ENCODE measurements around the gene SPEF2. TPM values are rescaled to one million over a fixed set of nuclear protein-coding genes. Genes with fewer than 3 reads are reported as not detected.

The SPEF2 gene, protein sequence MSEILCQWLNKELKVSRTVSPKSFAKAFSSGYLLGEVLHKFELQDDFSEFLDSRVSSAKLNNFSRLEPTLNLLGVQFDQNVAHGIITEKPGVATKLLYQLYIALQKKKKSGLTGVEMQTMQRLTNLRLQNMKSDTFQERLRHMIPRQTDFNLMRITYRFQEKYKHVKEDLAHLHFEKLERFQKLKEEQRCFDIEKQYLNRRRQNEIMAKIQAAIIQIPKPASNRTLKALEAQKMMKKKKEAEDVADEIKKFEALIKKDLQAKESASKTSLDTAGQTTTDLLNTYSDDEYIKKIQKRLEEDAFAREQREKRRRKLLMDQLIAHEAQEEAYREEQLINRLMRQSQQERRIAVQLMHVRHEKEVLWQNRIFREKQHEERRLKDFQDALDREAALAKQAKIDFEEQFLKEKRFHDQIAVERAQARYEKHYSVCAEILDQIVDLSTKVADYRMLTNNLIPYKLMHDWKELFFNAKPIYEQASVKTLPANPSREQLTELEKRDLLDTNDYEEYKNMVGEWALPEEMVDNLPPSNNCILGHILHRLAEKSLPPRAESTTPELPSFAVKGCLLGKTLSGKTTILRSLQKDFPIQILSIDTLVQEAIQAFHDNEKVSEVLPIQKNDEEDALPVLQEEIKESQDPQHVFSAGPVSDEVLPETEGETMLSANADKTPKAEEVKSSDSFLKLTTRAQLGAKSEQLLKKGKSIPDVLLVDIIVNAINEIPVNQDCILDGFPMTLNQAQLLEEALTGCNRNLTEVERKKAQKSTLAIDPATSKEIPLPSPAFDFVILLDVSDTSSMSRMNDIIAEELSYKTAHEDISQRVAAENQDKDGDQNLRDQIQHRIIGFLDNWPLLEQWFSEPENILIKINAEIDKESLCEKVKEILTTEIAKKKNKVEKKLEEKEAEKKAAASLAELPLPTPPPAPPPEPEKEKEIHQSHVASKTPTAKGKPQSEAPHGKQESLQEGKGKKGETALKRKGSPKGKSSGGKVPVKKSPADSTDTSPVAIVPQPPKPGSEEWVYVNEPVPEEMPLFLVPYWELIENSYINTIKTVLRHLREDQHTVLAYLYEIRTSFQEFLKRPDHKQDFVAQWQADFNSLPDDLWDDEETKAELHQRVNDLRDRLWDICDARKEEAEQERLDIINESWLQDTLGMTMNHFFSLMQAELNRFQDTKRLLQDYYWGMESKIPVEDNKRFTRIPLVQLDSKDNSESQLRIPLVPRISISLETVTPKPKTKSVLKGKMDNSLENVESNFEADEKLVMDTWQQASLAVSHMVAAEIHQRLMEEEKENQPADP (N-terminal part only)
- total RNA-seq: 10 to 100 TPM; 10.8 to 13.1 TPM

DNA sequence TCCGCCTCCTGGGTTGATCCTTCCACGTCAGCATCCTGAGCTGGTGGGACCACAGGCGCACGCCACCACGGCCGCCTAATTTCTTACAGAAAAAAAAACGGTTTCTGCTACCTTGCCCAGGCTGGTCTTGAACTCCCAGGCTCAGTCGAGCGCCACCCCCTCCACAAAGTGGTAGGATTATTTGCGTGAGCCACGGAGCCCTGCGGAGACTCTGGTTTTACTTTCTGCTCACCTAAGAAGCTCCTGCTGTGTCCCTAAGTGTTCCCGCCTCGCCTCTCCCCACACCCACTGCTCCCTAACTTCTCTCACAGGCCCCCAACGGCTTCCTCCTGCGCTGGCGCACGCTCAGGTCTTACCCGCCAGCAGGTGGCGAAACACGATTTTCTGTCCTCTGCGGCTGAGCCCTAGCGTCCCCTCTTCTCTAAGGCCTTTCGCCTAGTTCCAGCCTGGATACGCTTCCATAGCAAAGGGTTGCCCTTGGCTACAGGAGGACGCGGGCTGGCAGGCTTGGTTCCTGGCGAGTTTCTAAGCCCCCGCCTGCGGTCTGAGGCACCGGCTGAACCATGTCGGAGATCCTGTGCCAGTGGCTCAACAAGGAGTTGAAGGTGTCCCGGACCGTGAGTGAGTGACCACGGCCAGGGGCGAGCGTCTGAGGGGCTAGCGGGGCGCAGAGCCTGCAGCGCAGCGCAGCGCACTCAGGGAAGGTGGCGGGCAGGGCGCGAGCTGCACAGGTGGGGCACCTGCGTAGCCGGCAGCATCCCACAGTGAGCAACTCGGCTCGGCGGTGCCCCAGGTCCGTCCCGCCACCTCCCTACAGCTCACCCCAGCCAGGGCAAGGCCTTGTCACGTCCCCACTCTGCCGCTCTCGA is at the start of gene SPEF2:
SPEF2 (plus strand) TSS at position 429 of the 869 bp plus-strand sequence; CDS start at position 564, 135 bp downstream.
- H3K4me3 Mint-ChIP-seq: peak within 1 kb of the TSS; percentile 75
- peaks cover 41% of the 10 kb centered on the region for H3K4me1 Mint-ChIP-seq
- DNase-seq: peak; percentile 85
- ChIA-PET CTCF (interaction anchor here (0.7 to 3.4 kb wide), 25 partner anchors 9 to 313 kb away, joined by 3 to 42 read pairs (median 4); partner anchors contain the start of gene IL7R), POLR2A (interaction anchor here (0.7 to 1.8 kb wide), 11 partner anchors 54 to 1100 kb away, joined by 3 to 7 read pairs (median 4); no protein-coding TSS in a partner anchor)
- peaks cover 19% of the 10 kb centered on the region for H3K36me3 Mint-ChIP-seq (ENCODE audit: low read depth)
- no peaks in the 10 kb centered on the region for H3K27me3 Mint-ChIP-seq
- peaks cover 19% of the 10 kb centered on the region for H3K9me3 Mint-ChIP-seq
- peak within 1 kb of the TSS; percentile 87 for H3K27ac Mint-ChIP-seq

DNA sequence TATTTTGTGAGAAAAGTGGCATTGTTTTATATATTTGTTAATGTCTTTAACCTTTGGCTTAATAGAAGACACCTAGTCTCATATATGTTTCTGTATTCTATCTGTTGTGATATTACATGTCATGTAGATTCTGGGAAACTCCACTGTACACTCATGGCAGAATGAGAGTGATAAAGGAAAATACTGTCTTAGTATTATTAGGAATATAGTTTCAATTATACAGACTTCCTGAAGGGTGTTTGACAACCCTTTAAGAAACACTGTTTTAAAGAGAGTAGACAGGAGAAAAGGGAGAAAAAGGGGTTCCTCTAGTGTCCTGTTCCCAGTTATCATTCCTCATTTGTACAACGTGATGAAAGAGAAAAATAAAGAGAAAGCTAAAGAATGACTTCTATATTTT is 42.1 kb upstream of the SPEF2 start:
- no peak overlapping the region for H3K4me3 Mint-ChIP-seq
- H3K36me3 Mint-ChIP-seq (ENCODE audit: low read depth): no peaks in the 10 kb centered on the region
- H3K27ac Mint-ChIP-seq: no peak overlapping the region
- ChIA-PET POLR2A (no interaction called here), CTCF (no interaction called here)
- H3K27me3 Mint-ChIP-seq: peaks cover 10% of the 10 kb centered on the region
- no peaks in the 10 kb centered on the region for H3K4me1 Mint-ChIP-seq
- no peaks in the 10 kb centered on the region for H3K9me3 Mint-ChIP-seq
- no peak for DNase-seq

DNA sequence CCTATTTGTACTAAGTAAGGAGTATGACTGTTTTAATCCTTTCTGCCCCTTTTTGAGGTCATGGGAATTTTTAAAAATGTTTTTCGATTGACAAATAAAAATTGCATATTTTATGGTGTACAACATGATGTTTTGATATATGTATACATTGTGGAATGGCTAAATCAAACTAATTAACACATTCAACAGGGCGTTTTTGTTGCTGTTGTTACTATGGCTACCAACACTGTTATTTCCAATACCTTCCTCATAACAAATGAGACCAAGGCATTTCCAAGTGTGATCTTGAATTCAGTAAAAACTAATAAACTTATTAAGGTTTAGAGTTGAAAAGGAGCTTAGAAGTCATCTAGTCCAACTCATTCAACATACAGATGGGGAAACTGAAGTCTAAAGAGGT is 30.2 kb upstream of the SPEF2 start:
- H3K9me3 Mint-ChIP-seq: no peaks in the 10 kb centered on the region
- no peak overlapping the region for H3K27ac Mint-ChIP-seq
- H3K4me3 Mint-ChIP-seq: no peak overlapping the region
- H3K36me3 Mint-ChIP-seq (ENCODE audit: low read depth): no peaks in the 10 kb centered on the region
- H3K27me3 Mint-ChIP-seq: peaks cover 38% of the 10 kb centered on the region
- POLR2A ChIA-PET: no interaction called here
- no peaks in the 10 kb centered on the region for H3K4me1 Mint-ChIP-seq
- CTCF ChIA-PET: no interaction called here
- no peak for DNase-seq

DNA sequence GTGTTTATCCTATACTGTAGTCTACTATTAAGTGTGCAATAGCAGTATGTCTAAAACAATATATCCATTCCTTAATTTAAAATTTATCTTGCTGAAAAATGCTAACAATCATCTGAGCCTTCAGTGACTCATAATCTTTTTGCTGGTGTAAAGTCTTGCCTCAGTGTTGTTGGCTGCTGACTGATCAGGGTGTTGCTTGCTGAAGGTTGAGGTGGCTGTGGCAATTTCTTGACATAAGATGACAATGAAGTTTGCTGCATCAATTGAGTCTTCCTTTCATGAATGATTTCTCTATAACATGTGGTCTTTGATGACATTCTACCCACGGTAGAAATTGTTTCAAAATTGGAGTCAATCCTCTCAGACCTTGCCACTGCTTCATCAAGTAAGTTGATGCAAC is 24.3 kb upstream of the SPEF2 start:
- Mint-ChIP-seq H3K27ac (no peak overlapping the region), H3K4me1 (no peaks in the 10 kb centered on the region), H3K4me3 (no peak overlapping the region), H3K9me3 (no peaks in the 10 kb centered on the region), H3K36me3 (ENCODE audit: low read depth) (no peaks in the 10 kb centered on the region), H3K27me3 (peaks cover 26% of the 10 kb centered on the region)
- no peak for DNase-seq
- POLR2A ChIA-PET: no interaction called here
- CTCF ChIA-PET: no interaction called here

DNA sequence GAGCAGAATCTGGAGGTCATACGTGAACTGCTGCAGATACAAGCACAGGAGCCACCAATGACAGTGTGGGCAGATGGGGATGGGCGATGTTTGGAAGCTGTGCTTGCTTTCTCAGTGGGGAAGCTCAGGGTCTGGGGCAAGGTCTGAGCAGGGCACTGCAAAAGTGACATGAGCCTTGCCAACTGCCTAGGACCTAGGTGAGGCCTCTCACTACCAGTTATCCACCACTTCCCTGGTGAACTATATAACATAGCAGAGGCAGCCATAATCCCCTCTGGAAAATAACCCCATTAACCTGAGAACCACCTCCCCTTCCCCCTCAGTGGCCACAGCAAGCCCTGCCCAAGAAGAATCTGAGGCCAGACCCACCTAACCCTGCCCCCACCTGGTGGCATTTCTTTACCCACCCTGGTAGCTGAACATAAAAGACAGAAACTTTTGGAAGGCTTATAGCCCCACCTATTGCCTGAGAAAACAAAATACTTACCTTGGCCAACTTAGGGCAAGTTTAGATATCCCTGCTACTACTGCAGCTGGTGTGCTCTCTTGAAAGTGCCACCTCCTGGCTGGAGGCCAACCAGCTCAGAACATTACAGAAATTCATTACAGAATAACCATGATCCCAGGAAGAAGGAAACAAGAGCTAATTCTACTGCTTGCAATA is 18.8 kb upstream of the SPEF2 start:
- Mint-ChIP-seq H3K4me1 (peaks cover 7% of the 10 kb centered on the region), H3K4me3 (no peak overlapping the region), H3K27me3 (peaks cover 14% of the 10 kb centered on the region), H3K27ac (no peak overlapping the region), H3K9me3 (peaks cover 5% of the 10 kb centered on the region), H3K36me3 (ENCODE audit: low read depth) (no peaks in the 10 kb centered on the region)
- POLR2A ChIA-PET: no interaction called here
- CTCF ChIA-PET: no interaction called here
- DNase-seq: no peak

DNA sequence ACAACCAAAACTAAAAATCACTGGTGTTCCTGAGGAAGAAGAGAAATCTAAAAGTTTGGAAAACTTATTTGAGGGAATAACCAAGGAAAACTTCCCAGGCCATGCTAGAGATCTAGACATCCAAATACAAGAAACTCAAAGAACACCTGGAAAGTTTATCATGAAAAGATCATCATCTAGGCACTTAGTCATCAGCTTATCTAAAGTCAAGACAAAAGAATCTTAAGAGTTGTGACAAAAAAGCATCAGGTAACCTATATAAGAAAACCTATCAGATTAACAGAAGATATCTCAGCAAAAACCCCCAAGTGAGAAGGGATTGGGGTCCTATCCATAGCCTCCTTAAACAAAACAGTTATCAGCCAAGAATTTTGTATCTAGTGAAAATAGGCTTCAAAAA is 17.1 kb upstream of the SPEF2 start:
- peaks cover 7% of the 10 kb centered on the region for H3K4me1 Mint-ChIP-seq
- ChIA-PET CTCF (no interaction called here), POLR2A (no interaction called here)
- no peak for DNase-seq
- no peak overlapping the region for H3K4me3 Mint-ChIP-seq
- H3K27ac Mint-ChIP-seq: no peak overlapping the region
- H3K27me3 Mint-ChIP-seq: peaks cover 22% of the 10 kb centered on the region
- peaks cover 8% of the 10 kb centered on the region for H3K9me3 Mint-ChIP-seq
- H3K36me3 Mint-ChIP-seq (ENCODE audit: low read depth): no peaks in the 10 kb centered on the region

DNA sequence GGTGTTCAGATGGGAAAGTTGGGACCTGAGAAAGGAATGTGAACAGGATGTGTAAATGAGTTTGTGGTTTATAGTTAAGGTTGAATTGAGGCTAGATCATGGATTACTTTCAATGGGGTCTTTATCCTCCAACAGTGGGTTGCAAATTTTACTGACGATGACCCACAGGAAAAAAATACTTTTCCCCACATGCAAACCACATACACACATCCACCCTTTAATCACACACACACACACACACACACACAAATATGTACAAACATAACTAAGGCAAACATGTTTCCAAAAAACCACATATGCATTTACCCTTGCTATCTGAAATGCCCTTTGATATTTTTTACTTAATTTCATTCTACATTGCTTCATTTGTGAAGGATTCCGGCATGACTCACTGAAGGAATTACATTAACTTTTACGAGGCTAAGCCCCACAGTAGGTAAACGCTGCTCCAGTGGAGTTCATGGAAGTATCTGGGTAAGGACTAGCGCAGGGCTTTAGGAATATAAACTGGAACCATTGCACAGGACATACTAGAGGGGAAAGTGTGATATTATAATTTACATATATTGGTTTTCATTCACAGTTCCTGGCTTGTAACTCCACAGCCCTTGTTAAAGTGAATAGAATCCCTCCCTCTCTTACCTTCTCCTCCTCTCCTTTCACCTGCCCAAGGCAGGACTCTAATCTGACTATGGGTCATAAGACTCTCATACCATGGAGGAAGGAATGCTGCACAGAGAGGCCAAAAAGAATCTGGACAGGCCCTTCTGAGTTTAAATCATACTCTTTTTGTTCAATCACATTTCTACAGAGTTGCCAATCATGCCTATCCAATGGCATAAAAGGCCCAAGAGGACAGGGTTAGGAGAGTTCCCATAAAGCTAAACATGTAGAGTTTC is 8.5 kb upstream of the SPEF2 start:
- POLR2A ChIA-PET: no interaction called here
- no peaks in the 10 kb centered on the region for H3K4me1 Mint-ChIP-seq
- peaks cover 10% of the 10 kb centered on the region for H3K9me3 Mint-ChIP-seq
- H3K36me3 Mint-ChIP-seq (ENCODE audit: low read depth): peaks cover 6% of the 10 kb centered on the region
- CTCF ChIA-PET: no interaction called here
- no peak overlapping the region for H3K4me3 Mint-ChIP-seq
- DNase-seq: no peak
- peaks cover 12% of the 10 kb centered on the region for H3K27me3 Mint-ChIP-seq
- no peak overlapping the region for H3K27ac Mint-ChIP-seq

DNA sequence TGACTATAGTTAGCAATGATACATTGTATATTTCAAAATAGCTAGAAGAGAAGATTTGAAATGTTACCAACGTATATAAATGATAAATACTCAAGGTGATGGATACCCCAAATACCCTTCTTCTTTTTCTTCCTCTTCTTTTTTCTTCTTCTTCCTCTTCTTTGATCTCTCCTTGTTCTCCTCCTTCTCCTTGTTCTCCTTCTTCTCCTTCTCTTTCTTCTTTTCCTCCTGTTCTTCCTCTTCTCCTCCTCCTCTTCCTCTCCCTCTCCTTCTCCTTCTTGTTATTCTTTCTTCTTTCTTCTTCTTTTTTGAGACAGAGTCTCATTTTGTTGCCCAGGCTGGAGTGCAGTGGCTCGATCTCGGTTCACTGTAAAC is 616 bp upstream of the SPEF2 start:
- Mint-ChIP-seq H3K27ac (peak overlapping the region; percentile 87), H3K27me3 (no peaks in the 10 kb centered on the region), H3K4me1 (peaks cover 38% of the 10 kb centered on the region), H3K36me3 (ENCODE audit: low read depth) (peaks cover 19% of the 10 kb centered on the region), H3K4me3 (peak overlapping the region; percentile 75), H3K9me3 (peaks cover 19% of the 10 kb centered on the region)
- DNase-seq: no peak
- ChIA-PET CTCF (interaction anchor here (0.7 to 3.4 kb wide), 18 partner anchors 9 to 309 kb away, joined by 3 to 42 read pairs (median 4); partner anchors contain the start of gene IL7R), POLR2A (interaction anchor here (0.9 to 1.8 kb wide), 6 partner anchors 163 to 309 kb away, joined by 3 to 6 read pairs (median 4); no protein-coding TSS in a partner anchor)

DNA sequence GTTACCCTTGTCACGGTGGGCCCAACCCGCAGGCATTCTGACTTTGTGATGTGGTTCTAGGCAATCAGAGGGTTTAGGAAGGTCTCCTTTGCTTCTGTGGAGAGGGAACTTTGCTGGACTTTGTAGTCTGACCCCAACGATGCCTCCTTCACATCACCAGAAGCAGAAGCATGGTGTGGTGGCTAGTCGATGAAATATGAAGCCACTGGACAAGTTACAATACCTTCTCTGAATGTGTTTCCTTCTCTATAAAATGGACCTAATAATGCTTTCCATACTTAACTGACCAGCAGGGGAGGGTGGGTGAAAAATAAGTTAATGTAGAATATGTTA is 607 bp downstream of the SPEF2 start:
- Mint-ChIP-seq H3K36me3 (ENCODE audit: low read depth) (peaks cover 18% of the 10 kb centered on the region), H3K27ac (peak overlapping the region; percentile 87), H3K9me3 (peaks cover 18% of the 10 kb centered on the region), H3K4me3 (peak overlapping the region; percentile 75), H3K27me3 (no peaks in the 10 kb centered on the region), H3K4me1 (peaks cover 46% of the 10 kb centered on the region)
- DNase-seq: no peak
- ChIA-PET POLR2A (interaction anchor here (0.7 to 1.7 kb wide), 6 partner anchors 53 to 309 kb away, joined by 3 to 7 read pairs (median 4); partner anchors contain the start of gene IL7R), CTCF (interaction anchor here (0.7 to 3.4 kb wide), 16 partner anchors 11 to 312 kb away, joined by 3 to 42 read pairs (median 4); partner anchors contain the start of gene IL7R)

DNA sequence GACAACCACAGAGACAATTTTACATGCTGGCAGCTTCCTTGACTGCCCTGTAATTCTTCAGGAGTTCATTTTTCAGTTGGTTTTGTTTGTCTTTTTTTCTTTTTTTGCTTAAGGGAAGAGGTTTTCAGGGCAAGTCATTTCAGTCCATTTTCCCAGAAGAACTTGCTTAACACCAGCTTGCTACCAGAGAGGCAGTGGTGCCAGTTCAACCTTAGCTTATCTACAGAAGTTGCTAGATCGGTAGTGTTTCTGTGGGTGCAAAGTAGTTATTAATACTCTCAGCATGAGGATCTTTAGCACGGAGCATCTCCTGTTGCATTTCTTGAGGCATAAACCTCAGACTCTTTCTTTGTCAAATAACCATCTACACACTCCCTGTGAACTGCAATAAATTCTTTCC is 1.1 kb downstream of the SPEF2 start:
- POLR2A ChIA-PET: interaction anchor here (0.7 to 1.7 kb wide), 5 partner anchors 53 to 308 kb away, joined by 3 to 7 read pairs (median 5); partner anchors contain the start of gene IL7R
- H3K4me3 Mint-ChIP-seq: peak overlapping the region; percentile 75
- no peaks in the 10 kb centered on the region for H3K27me3 Mint-ChIP-seq
- CTCF ChIA-PET: interaction anchor here (0.7 to 3.4 kb wide), 10 partner anchors 12 to 312 kb away, joined by 3 to 42 read pairs (median 4); no protein-coding TSS in a partner anchor
- DNase-seq: no peak
- H3K4me1 Mint-ChIP-seq: peaks cover 48% of the 10 kb centered on the region
- H3K36me3 Mint-ChIP-seq (ENCODE audit: low read depth): peaks cover 13% of the 10 kb centered on the region
- H3K9me3 Mint-ChIP-seq: peaks cover 13% of the 10 kb centered on the region
- peak overlapping the region; percentile 87 for H3K27ac Mint-ChIP-seq

DNA sequence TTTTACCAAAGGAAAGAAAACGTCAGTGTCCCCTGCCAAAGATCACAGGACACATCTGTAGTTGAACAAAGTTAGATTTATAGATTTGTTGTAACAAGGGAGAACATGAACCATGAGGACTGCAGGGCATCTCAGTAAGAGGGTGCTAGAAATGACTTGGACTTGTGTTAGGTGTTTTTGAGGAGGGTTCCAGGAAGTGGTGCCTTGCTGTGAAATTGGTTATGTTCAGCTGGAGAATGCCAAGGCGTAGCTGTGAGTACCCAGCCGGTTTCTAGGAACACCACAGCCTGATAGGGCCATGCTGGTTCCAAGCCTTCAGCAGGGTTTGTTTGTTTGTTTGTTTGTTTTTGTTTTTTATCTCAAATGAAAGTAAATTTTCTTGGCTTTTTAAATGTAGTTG is 5.3 kb downstream of the SPEF2 start:
- CTCF ChIA-PET: interaction anchor here (1.2 kb wide), 1 partner anchor 10 kb away, joined by 3 read pairs; no protein-coding TSS in a partner anchor
- POLR2A ChIA-PET: no interaction called here
- peak overlapping the region; percentile 5 for H3K27ac Mint-ChIP-seq
- DNase-seq: no peak
- no peaks in the 10 kb centered on the region for H3K27me3 Mint-ChIP-seq
- H3K4me3 Mint-ChIP-seq: no peak overlapping the region
- H3K36me3 Mint-ChIP-seq (ENCODE audit: low read depth): no peaks in the 10 kb centered on the region
- H3K4me1 Mint-ChIP-seq: peaks cover 35% of the 10 kb centered on the region
- H3K9me3 Mint-ChIP-seq: no peaks in the 10 kb centered on the region
